HG03060 (cell line): Measurements from ENCODE around the gene TCP11.

ENCODE experiments used
- ATAC-seq: cut with Tn5 transposase; IDR thresholded peaks from one replicate; pipeline ENCODE4 v1.9.1; 2021; ENCODE audit warnings: low read depth, moderate number of reproducible peaks; ENCODE audit not compliant: unreplicated experiment

The TCP11 gene

DNA sequence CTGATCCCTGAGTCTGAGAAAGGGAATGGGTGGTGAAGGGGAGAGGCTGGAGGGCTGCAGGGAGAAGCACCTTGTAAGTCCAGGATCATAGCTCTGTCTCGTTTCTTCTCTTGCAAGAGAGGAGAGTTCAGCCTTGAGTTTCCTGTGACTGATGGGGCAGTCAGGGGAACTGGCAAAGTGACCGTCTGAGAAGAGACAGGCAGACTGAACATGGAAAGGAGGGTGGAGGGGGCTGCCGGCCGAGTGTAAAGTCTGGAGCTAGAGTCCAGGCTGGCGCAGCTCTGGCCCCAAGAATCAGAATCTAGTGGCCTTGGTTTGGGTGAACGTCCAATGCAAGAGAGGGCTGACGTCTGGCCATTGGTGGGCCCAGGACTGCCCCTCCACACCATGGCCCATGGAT is 72.5 kb downstream of the TCP11 start:
- ATAC-seq = no peak

DNA sequence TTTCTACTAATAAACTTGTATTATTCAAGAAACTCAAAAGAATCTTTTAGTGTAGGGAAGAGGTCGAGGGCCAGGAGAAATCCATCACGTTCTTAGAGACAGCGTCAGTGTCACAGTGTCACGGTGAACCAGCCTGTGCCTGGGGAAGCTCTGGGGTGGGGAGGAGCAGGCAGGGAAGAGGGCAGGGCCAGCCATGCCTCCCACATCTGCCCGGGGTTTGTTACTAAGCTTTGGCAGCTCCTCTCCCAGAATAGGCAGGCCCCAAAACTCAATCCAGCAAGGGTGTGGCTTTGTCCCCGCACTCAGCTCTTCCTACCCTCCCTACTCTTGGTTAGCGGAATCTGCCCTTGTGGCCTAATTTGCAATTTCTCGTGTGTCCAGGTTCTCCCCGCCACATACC is 72.9 kb downstream of the TCP11 start:
- no peak for ATAC-seq
